ENCODE results near the gene GSS. TPM values are rescaled to one million over a fixed set of nuclear protein-coding genes. Genes with fewer than 3 reads are reported as not detected.

GSS gene
- total and polyA plus RNA-seq, 4 donors: 20.8 to 38.8 (median 35.4) TPM

GRCh38 chr20:34956041-34956458 lies 444 bp upstream of the GSS start:
- peak overlapping the region; percentile 88 to 93 for H3K27ac ChIP-seq (ENCODE audit: low read depth in 1 of 2, low read length in 2 of 2)
- H3K36me3 ChIP-seq (ENCODE audit: control insufficient read depth in 4 of 4, insufficient read depth in 3 of 4, low read depth in 1 of 4, low read length in 3 of 4): no peaks in the 10 kb centered on the region
- peak overlapping the region; percentile 49 to 86 (median 65) for H3K4me3 ChIP-seq (ENCODE audit: low read depth in 1 of 3, low read length in 3 of 3)
- no peaks in the 10 kb centered on the region for H3K27me3 ChIP-seq (ENCODE audit: control insufficient read depth in 4 of 4, insufficient read depth in 4 of 4, low read length in 3 of 4)
- 16% methylated on average over 6 of the region's 6 CpGs for WGBS
- H3K9ac ChIP-seq (ENCODE audit: low read depth in 1 of 2, low read length in 2 of 2): peak overlapping the region; percentile 85 to 90
- TF ChIP-seq HNF4G (IDR thresholded peaks at IDR 0.05): no peak
- no peak for TF ChIP-seq EGR1 (IDR thresholded peaks at IDR 0.05; ENCODE audit: low read depth in 2 of 2)
- no peak for TF ChIP-seq JUND (IDR thresholded peaks at IDR 0.05)
- no peak for TF ChIP-seq RXRA (IDR thresholded peaks at IDR 0.05)
- TF ChIP-seq, protein P1, sequence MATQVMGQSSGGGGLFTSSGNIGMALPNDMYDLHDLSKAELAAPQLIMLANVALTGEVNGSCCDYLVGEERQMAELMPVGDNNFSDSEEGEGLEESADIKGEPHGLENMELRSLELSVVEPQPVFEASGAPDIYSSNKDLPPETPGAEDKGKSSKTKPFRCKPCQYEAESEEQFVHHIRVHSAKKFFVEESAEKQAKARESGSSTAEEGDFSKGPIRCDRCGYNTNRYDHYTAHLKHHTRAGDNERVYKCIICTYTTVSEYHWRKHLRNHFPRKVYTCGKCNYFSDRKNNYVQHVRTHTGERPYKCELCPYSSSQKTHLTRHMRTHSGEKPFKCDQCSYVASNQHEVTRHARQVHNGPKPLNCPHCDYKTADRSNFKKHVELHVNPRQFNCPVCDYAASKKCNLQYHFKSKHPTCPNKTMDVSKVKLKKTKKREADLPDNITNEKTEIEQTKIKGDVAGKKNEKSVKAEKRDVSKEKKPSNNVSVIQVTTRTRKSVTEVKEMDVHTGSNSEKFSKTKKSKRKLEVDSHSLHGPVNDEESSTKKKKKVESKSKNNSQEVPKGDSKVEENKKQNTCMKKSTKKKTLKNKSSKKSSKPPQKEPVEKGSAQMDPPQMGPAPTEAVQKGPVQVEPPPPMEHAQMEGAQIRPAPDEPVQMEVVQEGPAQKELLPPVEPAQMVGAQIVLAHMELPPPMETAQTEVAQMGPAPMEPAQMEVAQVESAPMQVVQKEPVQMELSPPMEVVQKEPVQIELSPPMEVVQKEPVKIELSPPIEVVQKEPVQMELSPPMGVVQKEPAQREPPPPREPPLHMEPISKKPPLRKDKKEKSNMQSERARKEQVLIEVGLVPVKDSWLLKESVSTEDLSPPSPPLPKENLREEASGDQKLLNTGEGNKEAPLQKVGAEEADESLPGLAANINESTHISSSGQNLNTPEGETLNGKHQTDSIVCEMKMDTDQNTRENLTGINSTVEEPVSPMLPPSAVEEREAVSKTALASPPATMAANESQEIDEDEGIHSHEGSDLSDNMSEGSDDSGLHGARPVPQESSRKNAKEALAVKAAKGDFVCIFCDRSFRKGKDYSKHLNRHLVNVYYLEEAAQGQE (IDR thresholded peaks at IDR 0.05): no peak
- TF ChIP-seq YY1 (IDR thresholded peaks at IDR 0.05): no peak
- TF ChIP-seq CTCF (IDR thresholded peaks at IDR 0.05; ENCODE audit: low read depth, low read length, missing input control): no peak
- no peak for TF ChIP-seq TAF1 (conservative IDR thresholded peaks at IDR 0.05)
- no peak for TF ChIP-seq RAD21 (IDR thresholded peaks at IDR 0.05)
- TF ChIP-seq FOXA2 (IDR thresholded peaks at IDR 0.05): no peak
- TF ChIP-seq, protein P2, sequence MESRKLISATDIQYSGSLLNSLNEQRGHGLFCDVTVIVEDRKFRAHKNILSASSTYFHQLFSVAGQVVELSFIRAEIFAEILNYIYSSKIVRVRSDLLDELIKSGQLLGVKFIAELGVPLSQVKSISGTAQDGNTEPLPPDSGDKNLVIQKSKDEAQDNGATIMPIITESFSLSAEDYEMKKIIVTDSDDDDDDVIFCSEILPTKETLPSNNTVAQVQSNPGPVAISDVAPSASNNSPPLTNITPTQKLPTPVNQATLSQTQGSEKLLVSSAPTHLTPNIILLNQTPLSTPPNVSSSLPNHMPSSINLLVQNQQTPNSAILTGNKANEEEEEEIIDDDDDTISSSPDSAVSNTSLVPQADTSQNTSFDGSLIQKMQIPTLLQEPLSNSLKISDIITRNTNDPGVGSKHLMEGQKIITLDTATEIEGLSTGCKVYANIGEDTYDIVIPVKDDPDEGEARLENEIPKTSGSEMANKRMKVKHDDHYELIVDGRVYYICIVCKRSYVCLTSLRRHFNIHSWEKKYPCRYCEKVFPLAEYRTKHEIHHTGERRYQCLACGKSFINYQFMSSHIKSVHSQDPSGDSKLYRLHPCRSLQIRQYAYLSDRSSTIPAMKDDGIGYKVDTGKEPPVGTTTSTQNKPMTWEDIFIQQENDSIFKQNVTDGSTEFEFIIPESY (IDR thresholded peaks at IDR 0.05): no peak
- no peak for TF ChIP-seq FOXA1 (IDR thresholded peaks at IDR 0.05)
- TF ChIP-seq ATF3 (IDR thresholded peaks at IDR 0.05): no peak
- no peak for TF ChIP-seq NR2F2 (IDR thresholded peaks at IDR 0.05)
- no peak for TF ChIP-seq MAX (IDR thresholded peaks at IDR 0.05)
- no peak for TF ChIP-seq SP1 (IDR thresholded peaks at IDR 0.05)
- TF ChIP-seq GABPA (IDR thresholded peaks at IDR 0.05 in 1 of 2, conservative IDR thresholded peaks at IDR 0.05 in 1 of 2): no peak
- TF ChIP-seq HNF4A (conservative IDR thresholded peaks at IDR 0.05): no peak
- peaks cover 0 to 21% (median 11%) of the 10 kb centered on the region in 4 donors for H3K4me1 ChIP-seq (ENCODE audit: control insufficient read depth in 4 of 4, insufficient read depth in 4 of 4, low read length in 3 of 4)
- H3K9me3 ChIP-seq (ENCODE audit: control insufficient read depth in 4 of 4, low read length in 3 of 4): no peaks in the 10 kb centered on the region
- no peak for DNase-seq (ENCODE audit: low spot score)
